Stimulated activated CD4-positive, alpha-beta T cell treated with anti-CD3 and anti-CD28 coated beads, TNF-alpha, amount 100 ng/mL, for 4 hours (primary cell): ENCODE results near the gene OR52E2.
"Not testable (repeated sequence)": the region's sequence is repeated elsewhere in the genome, so short reads cannot be mapped to it uniquely, and the experiment has no call there.

Experiments used
- DNase-seq, 3 experiments: peaks; one replicate each; pipeline ENCODE4 v3.0.0-alpha.2; 2020; ENCODE audit warnings: low read depth in 3 of 3

OR52E2 gene

DNA sequence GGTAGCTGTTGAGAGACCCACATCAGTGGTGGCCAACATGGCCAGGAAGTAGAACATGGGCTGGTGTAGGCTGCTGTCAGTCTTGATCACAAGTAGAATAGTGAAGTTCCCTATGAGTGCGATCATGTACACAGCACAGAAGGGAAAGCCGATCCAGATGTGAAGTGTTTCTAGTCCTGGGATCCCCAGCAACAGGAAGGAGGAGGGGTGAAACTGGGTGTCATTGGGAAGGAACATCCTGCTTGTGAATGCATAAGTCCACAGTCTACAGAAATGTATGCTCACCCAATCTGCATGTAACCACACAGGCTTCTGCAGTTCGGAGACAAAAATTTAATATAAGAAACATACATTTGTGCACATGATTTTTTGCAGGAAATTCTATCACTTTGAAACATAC is at the start of gene OR52E2:
TSS of gene OR52E2 (minus strand) at position 237 of the 400 bp plus-strand sequence. CDS start at position 237, 0 bp downstream.
- no peak for DNase-seq

DNA sequence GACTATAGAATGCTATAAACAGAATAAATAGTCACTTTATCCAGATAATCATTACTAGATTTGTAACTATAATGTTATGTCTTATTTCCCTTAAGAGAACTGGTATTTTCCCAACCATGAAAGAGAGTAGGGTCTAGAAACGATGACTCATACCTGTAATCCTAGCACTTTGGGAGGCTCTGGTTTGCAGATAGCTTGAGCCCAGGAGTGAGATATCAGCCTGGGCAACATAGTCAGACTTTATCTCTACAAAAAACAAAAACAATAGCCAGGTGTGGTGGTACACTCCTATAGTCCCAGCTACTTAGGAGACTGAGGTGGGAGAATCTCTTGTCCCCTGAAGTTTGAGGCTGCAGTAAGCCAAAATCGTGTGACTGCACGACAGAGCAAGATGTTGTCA is 47.9 kb upstream of the OR52E2 start:
- no peak for DNase-seq

DNA sequence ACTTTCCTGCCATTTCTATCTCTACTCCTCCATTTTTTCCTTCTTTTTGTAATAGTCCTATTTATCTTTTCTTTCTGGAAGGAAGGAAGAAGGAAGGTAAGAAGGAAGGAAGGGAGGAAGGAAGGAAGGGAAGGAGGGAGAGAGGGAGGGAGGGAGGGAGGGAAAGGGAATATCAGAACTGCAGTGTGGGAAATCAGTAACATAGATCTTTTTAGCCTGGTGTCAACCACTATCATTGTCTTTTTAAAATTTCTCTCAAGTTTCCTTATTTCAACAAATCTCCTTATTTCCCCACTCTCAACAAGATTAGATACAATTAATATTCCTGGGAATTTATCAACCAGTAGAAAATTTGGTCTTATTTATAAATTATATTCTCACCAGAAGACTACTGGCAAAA is 43.6 kb upstream of the OR52E2 start:
- DNase-seq = no peak

DNA sequence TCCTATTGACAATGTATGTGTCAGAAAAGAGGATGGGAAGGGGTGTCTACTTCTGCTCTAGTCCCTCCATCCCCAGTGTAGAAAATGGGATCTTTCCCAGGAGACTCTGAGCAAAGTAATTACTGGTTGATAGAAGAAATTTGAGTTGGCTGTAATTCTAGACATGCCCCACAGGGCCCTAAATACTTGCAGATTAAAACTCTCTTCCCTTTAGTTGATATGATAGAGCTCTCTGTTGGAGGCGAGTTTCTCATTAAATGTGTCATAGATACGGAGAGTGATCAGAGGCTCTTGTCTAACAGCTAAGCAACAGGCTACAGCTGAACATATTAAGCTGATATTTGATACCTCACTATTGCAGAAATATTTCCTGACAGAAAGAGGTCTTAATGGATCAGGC is 42.8 kb upstream of the OR52E2 start:
- DNase-seq = no peak

DNA sequence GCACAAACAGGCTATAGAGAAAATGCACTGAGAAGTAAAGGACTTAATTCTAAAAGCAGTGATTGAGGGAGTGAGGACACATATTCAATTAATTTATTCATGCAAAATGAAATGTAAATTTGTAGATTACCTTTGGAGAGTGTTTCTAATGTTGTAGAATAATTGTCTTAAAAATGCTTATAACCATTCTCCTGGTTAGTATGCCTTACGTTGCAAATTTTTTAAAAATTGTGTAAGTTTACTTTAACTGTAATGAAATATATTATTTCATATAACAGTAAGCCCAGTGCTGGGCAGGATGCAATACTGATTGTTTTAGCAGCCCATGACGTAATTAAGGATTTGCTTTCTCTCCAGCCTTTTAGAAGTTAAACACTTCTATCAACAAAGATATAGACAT is 36.6 kb upstream of the OR52E2 start:
- no peak for DNase-seq

DNA sequence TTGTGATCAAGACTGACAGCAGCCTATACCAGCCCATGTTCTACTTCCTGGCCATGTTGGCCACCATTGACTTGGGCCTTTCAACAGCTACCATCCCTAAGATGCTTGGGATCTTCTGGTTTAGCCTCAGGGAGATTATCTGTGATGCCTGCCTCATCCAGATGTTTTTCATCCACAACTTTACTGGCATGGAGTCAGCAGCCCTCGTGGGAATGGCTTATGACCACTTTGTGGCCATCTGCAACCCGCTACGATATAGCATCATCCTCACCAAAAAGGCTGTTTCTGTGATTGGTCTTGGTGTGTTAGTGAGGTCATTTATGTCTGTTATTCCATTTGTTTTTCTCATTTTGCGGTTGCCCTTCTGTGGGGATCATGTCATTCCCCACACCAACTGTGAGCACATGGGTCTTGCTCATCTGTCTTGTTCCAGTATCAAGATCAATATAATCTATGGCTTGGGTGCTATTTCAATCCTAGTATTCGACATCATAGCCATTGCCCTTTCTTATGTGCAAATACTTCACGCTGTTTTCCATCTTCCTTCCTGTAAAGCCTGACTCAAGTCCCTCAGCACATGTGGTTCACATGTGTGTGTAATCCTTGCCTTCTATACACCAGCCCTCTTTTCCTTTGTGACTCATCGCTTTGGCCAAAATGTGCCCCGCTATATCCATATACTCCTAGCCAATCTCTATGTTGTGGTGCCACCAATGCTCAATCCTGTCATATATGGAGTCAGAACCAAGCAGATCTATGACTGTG is 33.6 kb upstream of the OR52E2 start:
- no peak for DNase-seq

DNA sequence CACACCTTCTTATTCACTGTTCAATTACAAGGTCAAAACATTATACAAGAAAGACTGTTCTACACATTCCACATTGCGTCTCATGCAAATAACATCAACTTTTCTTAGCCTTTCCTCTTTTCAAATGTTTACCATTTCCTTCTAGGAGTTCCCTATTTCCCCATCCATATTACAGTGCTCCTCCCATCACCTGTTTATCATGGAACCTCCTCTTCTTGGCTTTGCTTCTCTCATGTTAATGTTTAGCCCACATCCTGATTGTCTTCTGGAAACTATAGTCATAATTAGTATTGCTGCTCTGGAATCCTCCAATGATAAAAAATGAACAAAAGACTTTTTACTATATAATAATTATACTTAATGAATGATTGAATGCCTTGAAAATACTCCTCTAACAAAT is 31.2 kb upstream of the OR52E2 start:
- no peak for DNase-seq

DNA sequence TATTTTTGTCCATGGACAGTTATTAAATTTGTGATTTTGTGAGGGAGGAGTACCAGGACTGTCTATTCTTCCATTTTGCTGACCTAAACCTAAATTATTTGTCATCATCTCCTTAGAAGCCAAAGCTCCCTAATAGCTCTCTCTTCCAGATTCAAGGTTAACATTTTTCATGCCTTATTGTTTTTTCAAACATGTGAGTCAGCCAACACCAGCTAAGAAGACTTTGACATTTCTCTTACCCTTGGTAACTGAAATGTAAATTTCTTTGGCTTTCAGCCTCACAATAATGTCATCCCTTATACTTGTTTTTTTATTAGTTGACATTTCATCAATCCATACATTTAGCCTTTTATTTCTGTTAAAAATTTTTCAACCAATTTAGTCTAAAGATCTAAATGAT is 29.1 kb upstream of the OR52E2 start:
- no peak for DNase-seq

DNA sequence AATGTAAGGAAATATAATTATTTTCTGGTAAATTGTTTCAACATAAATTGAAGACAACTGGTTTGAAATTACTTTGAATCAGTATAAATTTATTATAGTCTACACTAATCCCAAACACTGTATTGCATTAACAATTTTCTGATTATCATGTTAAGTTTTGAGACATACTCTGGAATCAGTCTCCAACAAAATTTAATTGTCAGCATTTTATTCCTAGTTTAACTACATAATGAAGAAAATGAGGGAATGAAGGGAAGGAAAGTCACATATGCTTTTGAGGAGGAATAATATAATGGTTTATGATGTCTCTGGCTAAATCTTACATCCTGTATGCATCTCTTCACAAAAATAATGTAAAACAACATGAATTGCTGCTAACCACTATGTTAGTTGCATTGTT is 24.2 kb upstream of the OR52E2 start:
- no peak for DNase-seq

DNA sequence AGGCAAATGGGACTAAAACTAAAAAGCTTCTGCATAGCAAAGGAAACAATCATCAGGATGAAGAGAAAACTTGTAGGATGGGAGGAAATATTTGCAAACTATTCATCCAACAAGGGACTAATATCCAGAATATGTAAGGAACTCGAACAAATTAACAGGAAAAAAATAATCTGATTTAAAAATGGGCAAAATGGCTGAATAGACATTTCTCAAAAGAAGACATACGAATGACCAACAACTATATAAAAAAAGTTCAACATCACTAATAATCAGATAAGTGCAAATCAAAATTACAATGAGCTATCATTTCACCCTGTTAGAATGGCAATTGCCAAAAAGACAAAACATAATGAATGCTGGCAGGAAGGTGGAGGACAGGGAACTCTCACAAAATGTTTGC is 22.0 kb upstream of the OR52E2 start:
- DNase-seq = no peak

DNA sequence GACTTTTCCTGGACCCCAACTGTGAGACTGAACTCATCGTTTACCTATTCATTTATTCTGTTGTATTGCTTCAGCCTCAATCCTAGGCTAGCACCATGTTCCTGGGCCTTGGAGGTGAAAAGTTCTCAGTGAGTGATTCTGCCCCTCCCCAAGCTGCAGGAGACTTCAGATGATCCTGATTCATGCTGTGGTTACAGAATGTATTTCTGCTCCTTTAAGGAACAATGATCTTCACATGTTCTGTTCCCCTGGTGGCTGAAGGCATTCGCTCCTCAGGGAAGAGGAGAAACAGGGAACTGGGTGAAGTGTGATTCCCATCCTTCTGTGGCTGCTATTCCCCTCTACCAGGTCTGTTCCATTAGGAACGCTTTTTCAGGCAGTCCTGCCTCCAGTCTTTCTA is 12.4 kb upstream of the OR52E2 start:
- no peak for DNase-seq

DNA sequence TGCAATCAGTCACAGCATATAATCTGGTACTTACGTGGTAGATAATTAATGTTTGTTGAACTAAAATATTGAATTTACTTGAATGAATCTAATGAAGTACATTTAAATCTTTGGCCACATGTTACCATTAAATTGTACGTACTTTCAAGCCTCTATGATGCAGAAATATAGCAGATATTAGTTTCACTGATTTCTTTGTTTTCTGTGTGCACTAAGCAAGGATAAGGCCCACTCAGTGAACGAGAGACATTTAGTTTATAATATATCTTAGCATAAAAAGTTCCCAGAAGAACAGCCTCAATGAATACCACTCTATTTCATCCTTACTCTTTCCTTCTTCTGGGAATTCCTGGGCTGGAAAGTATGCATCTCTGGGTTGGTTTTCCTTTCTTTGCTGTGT is 9.8 kb upstream of the OR52E2 start, which contains the start of gene OR52E1:
TSS of gene OR52E1 (plus strand) at position 301 of the 400 bp plus-strand sequence.
- DNase-seq = no peak

DNA sequence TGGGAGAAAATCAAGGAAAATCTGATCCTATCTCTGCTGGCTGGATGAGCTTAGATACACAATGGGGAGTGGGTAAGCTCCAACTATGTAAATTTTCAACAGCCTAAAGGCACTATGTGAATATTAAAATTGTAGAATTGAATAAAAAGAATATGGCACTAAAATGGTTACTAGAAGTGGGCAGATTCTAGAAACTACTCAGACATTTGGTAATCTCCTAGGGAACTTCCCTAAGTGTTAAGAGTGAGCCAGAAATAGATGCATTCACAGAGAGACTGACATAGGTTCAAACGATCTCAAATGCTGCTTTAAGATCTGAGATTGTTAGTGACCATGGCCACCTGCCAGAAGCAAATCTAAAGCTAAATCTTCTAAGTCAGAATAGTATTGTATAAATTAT is 5.6 kb upstream of the OR52E2 start:
- DNase-seq = no peak

DNA sequence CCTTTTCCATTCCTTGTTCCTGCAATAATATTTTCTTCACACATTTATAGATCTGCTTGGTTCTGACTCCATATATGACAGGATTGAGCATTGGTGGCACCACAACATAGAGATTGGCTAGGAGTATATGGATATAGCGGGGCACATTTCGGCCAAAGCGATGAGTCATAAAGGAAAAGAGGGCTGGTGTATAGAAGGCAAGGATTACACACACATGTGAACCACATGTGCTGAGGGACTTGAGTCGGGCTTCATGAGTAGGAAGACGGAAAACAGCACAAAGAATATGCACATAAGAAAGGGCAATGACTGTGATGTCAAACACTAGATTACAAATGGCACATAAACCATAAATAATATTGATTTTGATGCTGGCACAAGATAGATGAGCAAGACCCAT is 748 bp downstream of the OR52E2 start:
- DNase-seq = not testable (repeated sequence)

DNA sequence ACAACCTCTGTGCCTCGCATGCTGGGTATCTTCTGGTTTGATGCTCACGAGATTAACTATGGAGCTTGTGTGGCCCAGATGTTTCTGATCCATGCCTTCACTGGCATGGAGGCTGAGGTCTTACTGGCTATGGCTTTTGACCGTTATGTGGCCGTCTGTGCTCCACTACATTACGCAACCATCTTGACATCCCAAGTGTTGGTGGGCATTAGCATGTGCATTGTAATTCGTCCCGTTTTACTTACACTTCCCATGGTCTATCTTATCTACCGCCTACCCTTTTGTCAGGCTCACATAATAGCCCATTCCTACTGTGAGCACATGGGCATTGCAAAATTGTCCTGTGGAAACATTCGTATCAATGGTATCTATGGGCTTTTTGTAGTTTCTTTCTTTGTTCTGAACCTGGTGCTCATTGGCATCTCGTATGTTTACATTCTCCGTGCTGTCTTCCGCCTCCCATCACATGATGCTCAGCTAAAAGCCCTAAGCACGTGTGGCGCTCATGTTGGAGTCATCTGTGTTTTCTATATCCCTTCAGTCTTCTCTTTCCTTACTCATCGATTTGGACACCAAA is 12.6 kb downstream of the OR52E2 start:
- no peak for DNase-seq

DNA sequence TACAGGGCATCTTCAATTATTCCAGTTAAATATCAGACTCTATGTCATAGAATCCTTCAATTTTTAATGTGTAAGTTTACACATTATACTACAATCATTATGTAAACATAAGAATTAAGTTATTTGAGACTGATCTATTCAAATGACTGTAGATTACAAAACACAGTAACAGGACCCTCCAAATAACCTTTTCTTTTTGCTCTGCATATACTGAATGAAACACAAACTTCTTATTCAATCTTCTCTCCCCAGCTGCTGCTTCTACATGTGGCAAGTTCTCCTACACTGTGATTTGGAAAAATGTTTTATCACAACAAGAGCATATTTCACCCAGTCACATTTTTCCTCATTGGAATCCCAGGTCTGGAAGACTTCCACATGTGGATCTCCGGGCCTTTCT is 13.2 kb downstream of the OR52E2 start, which contains the start of gene OR52J3:
TSS of gene OR52J3 (plus strand) at position 301 of the 400 bp plus-strand sequence. CDS start at position 301, 0 bp downstream.
- DNase-seq = no peak

DNA sequence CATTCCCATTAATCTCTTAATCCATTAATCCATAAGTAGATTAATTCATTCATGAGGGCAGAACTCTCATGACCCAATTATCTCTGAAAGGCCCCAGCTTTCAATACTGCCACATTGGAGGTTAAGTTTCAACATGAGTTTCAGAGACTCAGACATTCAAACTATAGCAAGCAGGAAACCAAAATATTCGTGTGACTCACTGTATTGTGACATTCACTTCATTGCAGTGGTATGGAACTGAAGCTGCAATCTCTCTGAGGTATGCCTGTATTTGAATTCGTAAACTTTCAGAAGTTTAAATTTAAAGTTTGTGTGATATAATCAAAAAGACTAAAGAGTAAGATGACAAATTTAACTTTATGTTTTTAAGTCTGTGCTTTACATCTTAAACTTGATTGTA is 16.0 kb downstream of the OR52E2 start:
- no peak for DNase-seq

DNA sequence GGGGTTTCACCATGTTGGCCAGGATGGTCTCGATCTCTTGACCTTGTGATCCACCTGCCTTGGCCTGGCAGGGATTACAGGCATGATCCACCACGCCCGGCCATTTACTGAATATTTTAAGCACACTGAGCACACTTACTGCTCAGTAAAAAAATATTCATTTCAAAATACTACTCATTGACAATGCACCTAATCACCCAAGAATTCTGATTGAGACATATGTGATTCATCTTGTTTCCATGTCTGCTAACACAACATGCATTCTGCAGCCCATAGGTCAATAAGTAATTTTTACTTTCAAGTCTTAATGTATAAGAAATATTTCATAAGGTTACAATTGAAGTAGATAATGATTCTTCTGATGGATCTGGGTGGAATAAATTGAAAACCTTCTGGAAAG is 17.3 kb downstream of the OR52E2 start:
- no peak for DNase-seq

DNA sequence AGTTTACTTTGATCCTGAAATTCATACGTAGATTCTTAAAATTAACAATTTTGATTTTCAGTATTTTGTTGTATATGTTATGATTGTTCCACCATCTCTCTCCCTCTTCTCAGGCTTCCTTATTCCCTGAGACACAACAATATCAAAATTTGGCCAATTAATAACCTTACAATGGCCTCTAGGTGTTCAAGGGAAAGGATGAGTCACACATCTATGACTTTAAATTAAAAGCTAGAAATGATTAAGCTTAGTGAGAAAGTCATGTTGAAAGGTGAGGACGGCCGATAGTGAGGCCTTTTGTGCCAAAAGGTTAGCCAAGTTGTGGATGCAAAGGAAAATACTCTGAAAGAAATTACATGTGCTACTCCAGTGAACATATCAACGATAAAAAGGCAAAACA is 18.6 kb downstream of the OR52E2 start:
- DNase-seq = no peak

DNA sequence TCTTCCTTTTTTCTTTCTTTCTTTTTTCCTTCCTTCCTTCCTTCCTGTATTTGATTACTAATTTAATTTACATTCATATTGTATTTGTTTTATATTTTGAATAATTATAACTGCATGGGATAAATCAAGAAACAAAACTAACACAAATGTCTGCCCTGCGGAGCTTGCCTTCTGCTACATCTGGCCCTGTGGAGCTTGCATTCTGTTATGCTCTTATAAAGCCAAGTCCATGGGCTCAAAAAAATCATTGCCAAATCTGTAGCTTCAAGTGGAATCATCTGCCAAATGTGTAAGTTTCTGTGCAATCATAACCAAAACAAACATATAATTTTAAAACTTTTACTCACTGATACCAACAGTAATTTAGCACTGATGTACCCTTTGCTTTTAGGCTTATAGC is 21.1 kb downstream of the OR52E2 start:
- no peak for DNase-seq

DNA sequence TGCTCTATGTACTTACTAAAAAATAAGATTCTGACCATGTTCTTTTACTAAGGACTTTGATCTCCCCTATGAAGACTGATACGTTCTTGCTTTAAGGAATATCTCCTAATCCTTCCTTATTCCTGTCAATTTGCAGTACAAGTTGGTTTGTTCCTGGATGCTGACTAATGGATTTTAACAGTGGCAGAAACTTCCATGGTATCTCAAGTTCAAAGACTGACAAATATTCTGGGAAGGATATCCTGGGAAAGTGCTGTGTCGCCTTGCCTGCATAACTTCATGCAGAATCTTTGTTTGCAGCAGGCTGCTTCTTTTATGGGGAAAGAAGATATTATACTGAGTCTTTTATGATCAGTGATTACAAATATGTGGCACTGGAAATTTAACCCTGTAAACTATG is 21.5 kb downstream of the OR52E2 start:
- DNase-seq = no peak

DNA sequence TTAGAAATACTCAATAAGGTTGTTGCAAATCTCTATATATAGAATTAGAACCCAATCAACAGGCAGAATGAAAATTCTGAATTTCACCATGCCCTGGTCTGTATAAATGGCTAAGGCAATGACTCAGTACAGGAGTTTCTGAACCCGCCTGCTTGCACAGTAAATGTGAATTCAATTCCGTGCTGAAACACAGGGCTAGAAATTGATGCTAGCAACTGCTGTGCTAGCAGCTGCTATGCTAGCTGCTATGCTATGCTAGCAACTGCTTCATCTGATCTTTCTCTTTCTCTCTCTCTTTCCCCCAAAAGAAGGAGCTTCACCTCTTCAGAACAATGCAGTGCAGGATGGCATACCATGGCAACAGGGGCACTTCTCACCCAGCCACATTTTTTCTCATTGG is 22.8 kb downstream of the OR52E2 start:
- DNase-seq = no peak

DNA sequence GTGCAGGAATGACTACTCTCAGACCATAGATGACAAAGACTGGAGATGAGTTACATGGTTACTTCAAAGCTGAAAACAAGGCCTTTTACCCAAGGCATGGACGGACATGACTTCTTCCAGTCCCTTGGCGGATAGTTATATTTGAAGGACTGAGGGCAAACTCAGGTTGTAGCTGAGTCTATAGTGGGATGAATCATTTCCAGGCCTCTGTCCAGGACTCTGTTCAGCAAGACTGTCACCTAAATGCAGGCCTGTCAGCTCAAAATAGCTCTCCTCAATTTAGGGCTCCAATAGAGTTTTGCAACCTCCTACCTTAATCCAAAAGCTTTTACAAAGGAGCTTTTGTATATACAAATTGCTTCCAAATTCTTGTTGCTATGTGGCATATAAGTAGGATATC is 37.4 kb downstream of the OR52E2 start:
- DNase-seq = no peak

DNA sequence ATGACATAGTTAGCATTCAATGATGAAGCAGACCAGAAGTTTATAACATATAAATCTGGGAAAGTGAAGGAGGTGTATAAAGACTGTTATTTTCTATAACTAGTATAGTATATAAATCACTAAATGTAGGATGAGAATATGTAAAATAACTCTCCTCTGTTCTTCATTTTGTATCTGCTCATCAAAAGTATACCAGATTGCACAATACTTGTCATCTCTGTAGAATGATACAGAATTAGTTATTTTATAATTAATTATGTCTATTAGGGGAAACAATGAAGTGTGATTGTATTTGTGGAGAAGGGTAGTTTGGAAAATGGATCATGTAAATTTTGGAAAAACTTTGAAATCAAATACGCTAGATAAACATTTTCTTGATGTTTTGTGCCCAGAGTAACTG is 46.4 kb downstream of the OR52E2 start:
- DNase-seq = no peak
